Measurements from ENCODE around the gene RTP4. TPM values are rescaled to one million over a fixed set of nuclear protein-coding genes. Genes with fewer than 3 reads are reported as not detected.
A peak's percentile ranks its signal among the peaks of the same experiment; 100 is the strongest.

Gene RTP4
- total and polyA plus RNA-seq, 2 donors from 2014 or later, result 5.4 to 8.4 TPM

DNA sequence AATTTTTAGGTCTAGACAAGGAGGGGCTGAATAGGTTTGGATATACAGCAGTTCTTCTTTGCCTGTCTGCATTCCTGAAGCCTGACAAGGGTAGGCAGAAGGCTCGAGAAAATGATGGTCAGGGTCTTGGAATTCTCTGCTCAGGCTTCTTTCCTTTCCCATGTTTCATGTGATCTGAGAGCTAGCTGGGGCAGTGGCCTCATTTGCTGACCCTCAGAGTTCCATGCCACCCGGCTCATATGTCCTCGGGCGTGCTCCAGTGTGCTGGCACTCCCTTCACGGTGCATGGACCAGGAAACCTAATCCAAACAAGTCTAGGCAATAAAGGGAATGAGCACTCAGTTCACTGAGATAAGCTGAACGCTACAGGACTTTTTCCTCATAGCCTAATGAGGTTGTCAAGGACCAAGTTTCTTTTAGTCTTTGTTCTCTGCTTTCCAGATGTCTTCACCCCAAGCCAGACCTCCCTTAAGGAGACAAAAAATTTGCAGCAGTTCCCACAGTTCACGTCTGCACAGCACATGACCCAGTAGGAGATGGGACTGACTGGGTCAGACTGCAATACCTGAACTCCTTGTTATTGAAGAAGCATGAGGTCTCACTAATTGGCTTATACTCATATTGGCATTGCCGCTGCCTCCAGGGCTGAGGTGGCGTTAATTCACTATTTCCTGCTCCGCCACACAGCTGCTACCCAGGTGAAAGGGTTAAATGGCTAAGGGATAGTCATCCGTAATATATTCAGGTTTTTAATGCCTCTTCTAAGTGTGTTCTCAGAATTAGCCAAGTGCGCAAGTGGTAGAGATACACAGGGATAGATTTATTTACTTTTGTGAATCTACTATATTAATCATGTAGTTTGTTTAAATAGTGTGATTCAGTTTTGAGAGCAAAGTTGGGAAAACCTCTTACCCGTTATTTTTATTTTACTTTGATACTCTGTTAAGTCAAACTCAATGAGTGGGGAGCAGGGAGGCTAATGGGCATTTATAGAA lies 15.3 kb upstream of the RTP4 start:
- H3K4me3 ChIP-seq (ENCODE audit: low read length in 3 of 3), result no peak overlapping the region
- DNase-seq (peak; percentile 78 to 92 (median 89)), FAIRE-seq (no peak)
- intact Hi-C loops (cut with DNase I), result no loop called here
- no peaks in the 10 kb centered on the region for H3K27me3 ChIP-seq (ENCODE audit: control insufficient read depth, insufficient read depth, low read length)
- no peaks in the 10 kb centered on the region for H3K4me1 ChIP-seq (ENCODE audit: control insufficient read depth in 2 of 3, insufficient read depth in 2 of 3, low read depth in 1 of 3, low read length in 3 of 3)
- H3K27ac ChIP-seq (ENCODE audit: low read depth in 2 of 2, low read length in 2 of 2), result no peak overlapping the region
- no peaks in the 10 kb centered on the region for H3K9me3 ChIP-seq (ENCODE audit: control insufficient read depth in 2 of 3, insufficient read depth in 1 of 3, low read length in 3 of 3)
- TF ChIP-seq CTCF (IDR thresholded peaks at IDR 0.05; ENCODE audit: borderline replicate concordance, extremely low read depth, insufficient read depth), result no peak
- H3K9ac ChIP-seq (ENCODE audit: low read length in 3 of 3), result no peak overlapping the region
- H3K36me3 ChIP-seq (ENCODE audit: control insufficient read depth in 2 of 3, insufficient read depth in 3 of 3, low read length in 3 of 3), result no peaks in the 10 kb centered on the region

- FAIRE-seq (no peak), DNase-seq (no peak)
- TF ChIP-seq CTCF (IDR thresholded peaks at IDR 0.05; ENCODE audit: borderline replicate concordance, extremely low read depth, insufficient read depth), result no peak
- intact Hi-C loops (cut with DNase I), result no loop called here
- no peak overlapping the region for H3K4me3 ChIP-seq (ENCODE audit: low read length in 3 of 3)
- H3K27me3 ChIP-seq (ENCODE audit: control insufficient read depth, insufficient read depth, low read length), result no peaks in the 10 kb centered on the region
- H3K36me3 ChIP-seq (ENCODE audit: control insufficient read depth in 2 of 3, insufficient read depth in 3 of 3, low read length in 3 of 3), result no peaks in the 10 kb centered on the region
- no peak overlapping the region for H3K9ac ChIP-seq (ENCODE audit: low read length in 3 of 3)
- no peak overlapping the region for H3K27ac ChIP-seq (ENCODE audit: low read depth in 2 of 2, low read length in 2 of 2)
- peaks cover 3 to 5% (median 3%) of the 10 kb centered on the region in 3 donors for H3K4me1 ChIP-seq (ENCODE audit: control insufficient read depth in 2 of 3, insufficient read depth in 2 of 3, low read depth in 1 of 3, low read length in 3 of 3)
- no peaks in the 10 kb centered on the region for H3K9me3 ChIP-seq (ENCODE audit: control insufficient read depth in 2 of 3, insufficient read depth in 1 of 3, low read length in 3 of 3)
Observed at GRCh38 chr3:187358068-187358467, 10.1 kb upstream of the RTP4 start.

DNA sequence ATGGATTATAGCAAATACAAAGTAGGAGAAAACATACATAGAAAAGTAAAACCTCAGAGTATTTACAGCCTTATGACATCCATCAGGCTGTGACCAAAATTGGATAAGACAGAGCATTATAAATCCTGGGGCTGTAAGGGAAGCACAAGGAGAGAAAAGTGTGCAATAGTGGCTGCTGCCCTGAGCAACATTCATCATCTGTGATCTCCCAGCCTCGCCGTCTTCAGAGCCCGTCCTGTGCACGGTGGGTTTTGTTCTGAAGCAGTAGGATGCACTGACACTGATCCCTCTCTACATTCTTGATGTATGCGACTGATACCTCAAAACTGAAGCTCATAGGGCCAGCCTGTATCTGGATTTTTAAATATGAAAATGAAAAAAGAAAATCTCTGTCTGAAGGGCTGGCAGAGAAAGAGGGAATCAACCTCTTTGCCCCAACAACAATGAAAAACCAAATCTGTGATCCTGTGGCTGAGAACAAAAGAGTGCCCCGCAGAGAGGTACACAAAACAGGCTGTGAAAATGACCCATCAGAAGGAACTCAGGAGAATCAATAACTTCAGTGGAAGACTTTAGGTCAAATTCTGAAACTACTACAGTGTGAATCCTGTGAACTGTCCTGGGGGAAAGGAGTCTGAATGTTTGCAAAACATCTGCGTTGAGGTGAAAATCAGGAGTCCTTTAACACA lies 8.2 kb upstream of the RTP4 start:
- no peak for TF ChIP-seq CTCF (IDR thresholded peaks at IDR 0.05; ENCODE audit: borderline replicate concordance, extremely low read depth, insufficient read depth)
- Histone ChIP-seq H3K27ac (ENCODE audit: low read depth in 2 of 2, low read length in 2 of 2) (no peak overlapping the region), H3K9ac (ENCODE audit: low read length in 3 of 3) (no peak overlapping the region), H3K4me1 (ENCODE audit: control insufficient read depth in 2 of 3, insufficient read depth in 2 of 3, low read depth in 1 of 3, low read length in 3 of 3) (peaks cover 3 to 5% (median 3%) of the 10 kb centered on the region in 3 donors), H3K36me3 (ENCODE audit: control insufficient read depth in 2 of 3, insufficient read depth in 3 of 3, low read length in 3 of 3) (no peaks in the 10 kb centered on the region), H3K27me3 (ENCODE audit: control insufficient read depth, insufficient read depth, low read length) (no peaks in the 10 kb centered on the region), H3K9me3 (ENCODE audit: control insufficient read depth in 2 of 3, insufficient read depth in 1 of 3, low read length in 3 of 3) (no peaks in the 10 kb centered on the region), H3K4me3 (ENCODE audit: low read length in 3 of 3) (no peak overlapping the region)
- intact Hi-C loops (cut with DNase I), result no loop called here
- no peak for FAIRE-seq
- no peak for DNase-seq

All from kidney (tissue), 14 donors.